RPMI8226 (cell line): Measurements from ENCODE around the gene OLIG1.

Experiments used
- DNase-seq: peaks from one replicate; pipeline ENCODE4 v3.0.0-alpha.2; 2015

Gene OLIG1

GRCh38 chr21:33031152-33031911 lies 38.6 kb upstream of the OLIG1 start:
- DNase-seq: no peak

GRCh38 chr21:33032434-33033047 lies 37.4 kb upstream of the OLIG1 start:
- DNase-seq: no peak

- no peak for DNase-seq
These were observed 36.6 kb upstream of the OLIG1 start for GRCh38 chr21:33033094-33033951.

GRCh38 chr21:33033961-33034413 lies 36.0 kb upstream of the OLIG1 start:
- DNase-seq: no peak

- DNase-seq: no peak
These were observed 34.8 kb upstream of the OLIG1 start for GRCh38 chr21:33035147-33035546.

- DNase-seq: peak; percentile 73
These were observed 33.3 kb upstream of the OLIG1 start for GRCh38 chr21:33036430-33037162.

GRCh38 chr21:33037501-33037900 lies 32.4 kb upstream of the OLIG1 start:
- no peak for DNase-seq

- DNase-seq: no peak
These were observed 30.4 kb upstream of the OLIG1 start for GRCh38 chr21:33039536-33039935.

GRCh38 chr21:33040215-33040614 lies 29.7 kb upstream of the OLIG1 start:
- DNase-seq: no peak

GRCh38 chr21:33041981-33042380 lies 28.0 kb upstream of the OLIG1 start:
- DNase-seq: no peak

GRCh38 chr21:33042812-33043211 lies 27.1 kb upstream of the OLIG1 start:
- DNase-seq: no peak

GRCh38 chr21:33046455-33046854 lies 23.5 kb upstream of the OLIG1 start:
- DNase-seq: no peak

- DNase-seq: no peak
These were observed 22.7 kb upstream of the OLIG1 start for GRCh38 chr21:33047231-33047630.

- no peak for DNase-seq
These were observed 18.0 kb upstream of the OLIG1 start for GRCh38 chr21:33051925-33052324.

GRCh38 chr21:33053951-33054350 lies 16.0 kb upstream of the OLIG1 start:
- no peak for DNase-seq

GRCh38 chr21:33055991-33056390 lies 13.9 kb upstream of the OLIG1 start:
- no peak for DNase-seq

GRCh38 chr21:33057385-33057940 lies 12.5 kb upstream of the OLIG1 start:
- no peak for DNase-seq

GRCh38 chr21:33058527-33058926 lies 11.4 kb upstream of the OLIG1 start:
- DNase-seq: peak; percentile 67

GRCh38 chr21:33058957-33059356 lies 11.0 kb upstream of the OLIG1 start:
- no peak for DNase-seq

- peak; percentile 91 for DNase-seq
These were observed 10.5 kb upstream of the OLIG1 start for GRCh38 chr21:33059380-33059841.

GRCh38 chr21:33061233-33061632 lies 8.7 kb upstream of the OLIG1 start:
- no peak for DNase-seq

GRCh38 chr21:33063375-33063883 lies 6.5 kb upstream of the OLIG1 start:
- no peak for DNase-seq
